GM12878 (cell line): Measurements from ENCODE around the gene MACROD2.

ENCODE experiments used
- CTCF ChIP-seq, 3 experiments: IDR thresholded peaks in 2 of 3; conservative IDR thresholded peaks in 1 of 3; 2 replicates each; pipeline ENCODE4 v1.5.1; 2011; ENCODE audit warnings: low read depth in 3 of 3, low read length in 3 of 3, mild to moderate bottlenecking in 3 of 3, control low read depth in 2 of 3, moderate library complexity in 2 of 3, inconsistent platforms in 1 of 3, mixed read lengths in 1 of 3; ENCODE audit not compliant: control insufficient read depth in 2 of 3, insufficient read depth in 1 of 3; ENCODE audit errors: extremely low read depth in 1 of 3
- MTA2 ChIP-seq: fragments of 450-650 bp; IDR thresholded peaks from 2 replicates; pipeline ENCODE4 v1.6.1; 2016; ENCODE audit warnings: low read depth, mild to moderate bottlenecking, moderate library complexity
- NFYB ChIP-seq: IDR thresholded peaks from 2 replicates; pipeline ENCODE4 v1.6.1; 2011; ENCODE audit warnings: low read depth, mild to moderate bottlenecking, low read length, improper control_type of control experiment, moderate library complexity; ENCODE audit not compliant: insufficient read depth
- POLR2AphosphoS5 ChIP-seq: IDR thresholded peaks from 2 replicates; pipeline ENCODE4 v1.6.1; 2011; ENCODE audit warnings: mild to moderate bottlenecking, low read length, inconsistent platforms
- YBX1 ChIP-seq: fragments of 450-650 bp; IDR thresholded peaks from 2 replicates; pipeline ENCODE4 v1.6.1; 2016; ENCODE audit warnings: antibody characterized with exemption
- TF ChIP-seq, protein P1 (sequence below): IDR thresholded peaks from 2 replicates; pipeline ENCODE4 v1.6.1; 2011; ENCODE audit warnings: low read depth, low read length, improper control_type of control experiment, borderline replicate concordance

DNA sequence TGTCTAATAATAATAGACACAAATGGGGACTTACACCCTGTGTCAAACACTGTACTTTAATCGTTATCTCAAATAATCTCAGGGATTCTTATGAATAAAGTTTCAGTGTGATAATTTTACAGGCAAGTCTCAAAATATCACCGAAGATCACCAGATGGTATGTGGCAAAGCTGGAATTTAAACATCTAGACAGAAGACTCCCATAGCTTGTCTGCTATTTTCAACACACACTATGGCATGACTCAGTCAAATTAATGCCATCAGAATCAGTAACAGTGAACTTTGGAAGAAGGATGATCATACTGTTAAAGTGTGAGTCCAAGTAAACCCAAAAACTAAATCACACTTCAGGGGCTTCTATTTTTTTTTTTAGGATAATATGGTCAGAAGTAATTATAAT lies 1209.7 kb downstream of the MACROD2 start:
- no peak for TF ChIP-seq CTCF (IDR thresholded peaks at IDR 0.05 in 2 of 3, conservative IDR thresholded peaks at IDR 0.05 in 1 of 3; ENCODE audit: control insufficient read depth in 2 of 3, extremely low read depth in 1 of 3, insufficient read depth in 1 of 3, low read depth in 3 of 3, low read length in 3 of 3)
- TF ChIP-seq YBX1 = no peak
- TF ChIP-seq POLR2AphosphoS5 = no peak
- TF ChIP-seq, protein P1, sequence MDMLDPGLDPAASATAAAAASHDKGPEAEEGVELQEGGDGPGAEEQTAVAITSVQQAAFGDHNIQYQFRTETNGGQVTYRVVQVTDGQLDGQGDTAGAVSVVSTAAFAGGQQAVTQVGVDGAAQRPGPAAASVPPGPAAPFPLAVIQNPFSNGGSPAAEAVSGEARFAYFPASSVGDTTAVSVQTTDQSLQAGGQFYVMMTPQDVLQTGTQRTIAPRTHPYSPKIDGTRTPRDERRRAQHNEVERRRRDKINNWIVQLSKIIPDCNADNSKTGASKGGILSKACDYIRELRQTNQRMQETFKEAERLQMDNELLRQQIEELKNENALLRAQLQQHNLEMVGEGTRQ = no peak
- TF ChIP-seq MTA2 = no peak
- TF ChIP-seq NFYB = no peak
